T-helper 2 cell treated with Interferon-gamma antibody and Interleukin-4, amounts not matched to agents 5 μg/mL and 100 μg/mL, for 36 hours (primary cell): ENCODE measurements around the gene TESK2.
"Not testable (repeated sequence)": the region's sequence is repeated elsewhere in the genome, so short reads cannot be mapped to it uniquely, and the experiment has no call there.

Source experiments
- DNase-seq: peaks from one replicate; pipeline ENCODE4 v3.0.0; 2021; ENCODE audit warnings: low spot score
- H3K27ac Mint-ChIP-seq: one replicate; pipeline ENCODE4 v1.8.0; 2021; ENCODE audit warnings: mild to moderate bottlenecking, mixed read lengths
- H3K27me3 Mint-ChIP-seq: one replicate; pipeline ENCODE4 v1.8.0; 2021; ENCODE audit warnings: low read depth, mixed read lengths
- H3K36me3 Mint-ChIP-seq: one replicate; pipeline ENCODE4 v1.8.0; 2021; ENCODE audit warnings: low read depth, mixed read lengths
- H3K4me1 Mint-ChIP-seq: one replicate; pipeline ENCODE4 v1.8.0; 2021; ENCODE audit warnings: low read depth, mixed read lengths
- H3K4me3 Mint-ChIP-seq: one replicate; pipeline ENCODE4 v1.8.0; 2022; ENCODE audit warnings: mild to moderate bottlenecking, moderate library complexity, mixed read lengths
- H3K9me3 Mint-ChIP-seq: one replicate; pipeline ENCODE4 v1.8.0; 2021; ENCODE audit warnings: mixed read lengths

TESK2 gene

GRCh38 chr1:45401524-45401923, 89.4 kb downstream of the TESK2 start:
- peaks cover 2% of the 10 kb centered on the region for H3K27me3 Mint-ChIP-seq
- no peak for DNase-seq

GRCh38 chr1:45400049-45400448, 90.9 kb downstream of the TESK2 start:
- DNase-seq = no peak
- Mint-ChIP-seq H3K27me3 (peaks cover 2% of the 10 kb centered on the region), H3K36me3 (no peaks in the 10 kb centered on the region), H3K4me3 (no peak overlapping the region), H3K4me1 (peaks cover under 1% of the 10 kb centered on the region), H3K27ac (no peak overlapping the region), H3K9me3 (no peaks in the 10 kb centered on the region)

More at GRCh38 chr1:45401524-45401923, 89.4 kb downstream of the TESK2 start:
- Mint-ChIP-seq H3K36me3 (no peaks in the 10 kb centered on the region), H3K27ac (no peak overlapping the region), H3K4me1 (no peaks in the 10 kb centered on the region), H3K9me3 (no peaks in the 10 kb centered on the region), H3K4me3 (no peak overlapping the region)

GRCh38 chr1:45397285-45397684, 93.7 kb downstream of the TESK2 start:
- H3K4me3 Mint-ChIP-seq = no peak overlapping the region
- no peaks in the 10 kb centered on the region for H3K9me3 Mint-ChIP-seq
- H3K27me3 Mint-ChIP-seq = no peaks in the 10 kb centered on the region
- H3K4me1 Mint-ChIP-seq = peaks cover 5% of the 10 kb centered on the region
- no peak overlapping the region for H3K27ac Mint-ChIP-seq
- no peaks in the 10 kb centered on the region for H3K36me3 Mint-ChIP-seq
- DNase-seq = no peak

- no peak overlapping the region for H3K4me3 Mint-ChIP-seq
- no peak overlapping the region for H3K27ac Mint-ChIP-seq
- no peaks in the 10 kb centered on the region for H3K36me3 Mint-ChIP-seq
- H3K4me1 Mint-ChIP-seq = peaks cover 5% of the 10 kb centered on the region
- DNase-seq = no peak
- H3K27me3 Mint-ChIP-seq = no peaks in the 10 kb centered on the region
- no peaks in the 10 kb centered on the region for H3K9me3 Mint-ChIP-seq
Observed at GRCh38 chr1:45395582-45395981, 95.4 kb downstream of the TESK2 start.

GRCh38 chr1:45395051-45395450, 95.9 kb downstream of the TESK2 start:
- no peak overlapping the region for H3K27ac Mint-ChIP-seq
- H3K9me3 Mint-ChIP-seq = no peaks in the 10 kb centered on the region
- DNase-seq = no peak
- no peaks in the 10 kb centered on the region for H3K27me3 Mint-ChIP-seq
- no peaks in the 10 kb centered on the region for H3K36me3 Mint-ChIP-seq
- H3K4me3 Mint-ChIP-seq = no peak overlapping the region
- H3K4me1 Mint-ChIP-seq = peaks cover 5% of the 10 kb centered on the region

- Mint-ChIP-seq H3K9me3 (no peaks in the 10 kb centered on the region), H3K4me1 (peaks cover 5% of the 10 kb centered on the region), H3K36me3 (no peaks in the 10 kb centered on the region), H3K4me3 (no peak overlapping the region), H3K27ac (no peak overlapping the region), H3K27me3 (no peaks in the 10 kb centered on the region)
- no peak for DNase-seq
Observed at GRCh38 chr1:45394342-45394741, 96.6 kb downstream of the TESK2 start.

GRCh38 chr1:45393718-45394302, 97.2 kb downstream of the TESK2 start:
- H3K36me3 Mint-ChIP-seq = no peaks in the 10 kb centered on the region
- H3K4me1 Mint-ChIP-seq = peaks cover 5% of the 10 kb centered on the region
- no peaks in the 10 kb centered on the region for H3K9me3 Mint-ChIP-seq
- H3K4me3 Mint-ChIP-seq = no peak overlapping the region
- no peaks in the 10 kb centered on the region for H3K27me3 Mint-ChIP-seq
- no peak overlapping the region for H3K27ac Mint-ChIP-seq
- DNase-seq = no peak

- no peak overlapping the region for H3K4me3 Mint-ChIP-seq
- no peaks in the 10 kb centered on the region for H3K9me3 Mint-ChIP-seq
- no peaks in the 10 kb centered on the region for H3K27me3 Mint-ChIP-seq
- no peak for DNase-seq
- H3K27ac Mint-ChIP-seq = no peak overlapping the region
- H3K36me3 Mint-ChIP-seq = no peaks in the 10 kb centered on the region
- H3K4me1 Mint-ChIP-seq = no peaks in the 10 kb centered on the region
Observed at GRCh38 chr1:45386219-45386618, 104.7 kb downstream of the TESK2 start.

GRCh38 chr1:45385302-45385701, 105.7 kb downstream of the TESK2 start:
- peaks cover 2% of the 10 kb centered on the region for H3K27me3 Mint-ChIP-seq
- no peak for DNase-seq
- no peaks in the 10 kb centered on the region for H3K9me3 Mint-ChIP-seq
- no peak overlapping the region for H3K27ac Mint-ChIP-seq
- H3K4me3 Mint-ChIP-seq = no peak overlapping the region
- no peaks in the 10 kb centered on the region for H3K4me1 Mint-ChIP-seq
- no peaks in the 10 kb centered on the region for H3K36me3 Mint-ChIP-seq

- H3K9me3 Mint-ChIP-seq, H3K36me3 Mint-ChIP-seq, DNase-seq, H3K27me3 Mint-ChIP-seq, H3K4me1 Mint-ChIP-seq, H3K27ac Mint-ChIP-seq, H3K4me3 Mint-ChIP-seq: not testable (repeated sequence)
Observed at GRCh38 chr1:45384213-45384612, 106.8 kb downstream of the TESK2 start.

- Mint-ChIP-seq H3K4me3 (no peak overlapping the region), H3K27me3 (peaks cover 2% of the 10 kb centered on the region), H3K36me3 (no peaks in the 10 kb centered on the region), H3K9me3 (no peaks in the 10 kb centered on the region), H3K4me1 (no peaks in the 10 kb centered on the region), H3K27ac (no peak overlapping the region)
- no peak for DNase-seq
Observed at GRCh38 chr1:45383191-45383590, 107.8 kb downstream of the TESK2 start.

- Mint-ChIP-seq H3K4me1 (no peaks in the 10 kb centered on the region), H3K27me3 (peaks cover 2% of the 10 kb centered on the region), H3K9me3 (no peaks in the 10 kb centered on the region), H3K36me3 (no peaks in the 10 kb centered on the region), H3K27ac (no peak overlapping the region), H3K4me3 (no peak overlapping the region)
- DNase-seq = no peak
Observed at GRCh38 chr1:45381243-45381642, 109.7 kb downstream of the TESK2 start.

GRCh38 chr1:45380730-45381129, 110.2 kb downstream of the TESK2 start:
- Mint-ChIP-seq H3K4me1 (no peaks in the 10 kb centered on the region), H3K27me3 (peaks cover 2% of the 10 kb centered on the region), H3K9me3 (no peaks in the 10 kb centered on the region), H3K36me3 (no peaks in the 10 kb centered on the region), H3K27ac (no peak overlapping the region), H3K4me3 (no peak overlapping the region)
- no peak for DNase-seq

- H3K36me3 Mint-ChIP-seq = no peaks in the 10 kb centered on the region
- no peak for DNase-seq
- H3K27me3 Mint-ChIP-seq = peaks cover 4% of the 10 kb centered on the region
- H3K4me1 Mint-ChIP-seq = no peaks in the 10 kb centered on the region
- H3K9me3 Mint-ChIP-seq = no peaks in the 10 kb centered on the region
- H3K27ac Mint-ChIP-seq = no peak overlapping the region
- H3K4me3 Mint-ChIP-seq = no peak overlapping the region
Observed at GRCh38 chr1:45380125-45380524, 110.8 kb downstream of the TESK2 start.

GRCh38 chr1:45379524-45379923, 111.4 kb downstream of the TESK2 start:
- H3K27ac Mint-ChIP-seq = no peak overlapping the region
- H3K9me3 Mint-ChIP-seq = no peaks in the 10 kb centered on the region
- peaks cover 4% of the 10 kb centered on the region for H3K27me3 Mint-ChIP-seq
- H3K36me3 Mint-ChIP-seq = no peaks in the 10 kb centered on the region
- DNase-seq = no peak
- H3K4me3 Mint-ChIP-seq = no peak overlapping the region
- no peaks in the 10 kb centered on the region for H3K4me1 Mint-ChIP-seq
